Panc1 (cell line): ENCODE measurements around the gene IZUMO4. TPM values are rescaled to one million over a fixed set of nuclear protein-coding genes. Genes with fewer than 3 reads are reported as not detected.

Source experiments
- ATAC-seq: fragments of 200-7000 bp; cut with Tn5 transposase; 2 replicates; pipeline ENCODE4 v1.9.1; 2020; ENCODE audit warnings: mild to moderate bottlenecking, moderate library complexity
- BruUV-seq: library from RNA; stranded (reverse); fragments of 400-500 nt; replicated peaks from 2 replicates; lab custom pipeline; 2021; lab: Mats Ljungman, UMichigan
- CTCF ChIA-PET: fragments of 300-600 bp; sonication (Branson Sonifier 250); formaldehyde crosslinking; loops from one replicate; lab custom pipeline; 2022; ENCODE audit warnings: antibody characterized with exemption; lab: Charles Lee
- POLR2A ChIA-PET: fragments of 300-600 bp; sonication (Branson Sonifier 250); formaldehyde crosslinking; loops from one replicate; lab custom pipeline; 2022; ENCODE audit warnings: antibody characterized with exemption; lab: Charles Lee
- DNase-seq: peaks from one replicate; pipeline ENCODE4 v3.0.0-alpha.2; 2010; ENCODE audit warnings: low read depth, low spot score
- H3K27ac ChIP-seq: 2 replicates; pipeline ENCODE4 v1.5.1; 2011; ENCODE audit warnings: mild to moderate bottlenecking, low read length, inconsistent platforms
- H3K27me3 ChIP-seq: fragments of 200-500 bp; sonication (Bioruptor generic); 2 replicates; pipeline ENCODE4 v1.6.0; 2014; ENCODE audit warnings: low read length, inconsistent platforms; ENCODE audit not compliant: control insufficient read depth, insufficient read depth
- H3K36me3 ChIP-seq: fragments of 200-500 bp; sonication (Bioruptor generic); 2 replicates; pipeline ENCODE4 v1.5.1; 2014; ENCODE audit warnings: inconsistent platforms, mild to moderate bottlenecking, low read length, moderate library complexity; ENCODE audit not compliant: control insufficient read depth, insufficient read depth
- H3K4me1 ChIP-seq: 2 replicates; pipeline ENCODE4 v1.5.1; 2011; ENCODE audit warnings: inconsistent platforms, mild to moderate bottlenecking, low read length, moderate library complexity; ENCODE audit not compliant: control insufficient read depth, insufficient read depth
- H3K4me3 ChIP-seq, 2 experiments: 2 replicates each; pipeline ENCODE4 v1.5.1; 2011 to 2012; ENCODE audit warnings: low read depth in 2 of 2, low read length in 2 of 2, mild to moderate bottlenecking in 2 of 2, inconsistent platforms in 1 of 2, moderate library complexity in 1 of 2
- H3K9me3 ChIP-seq: fragments of 200-500 bp; sonication (Bioruptor generic); 2 replicates; pipeline ENCODE4 v1.5.1; 2014; ENCODE audit warnings: low read depth, mild to moderate bottlenecking, inconsistent platforms, low read length, moderate library complexity; ENCODE audit not compliant: control insufficient read depth, insufficient read depth
- CTCF ChIP-seq: fragments of 450-650 bp; IDR thresholded peaks from 2 replicates; pipeline ENCODE4 v1.5.1; 2017; ENCODE audit warnings: mild to moderate bottlenecking
- POLR2AphosphoS5 ChIP-seq: IDR thresholded peaks from 2 replicates; pipeline ENCODE4 v1.6.1; 2012; ENCODE audit warnings: mild to moderate bottlenecking, low read depth, low read length, moderate library complexity
- SIN3A ChIP-seq: IDR thresholded peaks from 2 replicates; pipeline ENCODE4 v1.6.1; 2012; ENCODE audit warnings: low read depth, mild to moderate bottlenecking, low read length, moderate library complexity, borderline replicate concordance; ENCODE audit not compliant: insufficient read depth
- TCF7L2 ChIP-seq: IDR thresholded peaks from 2 replicates; pipeline ENCODE4 v1.6.1; 2011; ENCODE audit warnings: mild to moderate bottlenecking, low read depth, low read length, inconsistent platforms
- in situ Hi-C: cut with HindIII; loops from 2 replicates; pipeline ENCODE4 v1.10.0; 2016; ENCODE audit warnings: low sequenced_read_pairs, low pct_unique_long_range_greater_than_20kb
- intact Hi-C: fragments of 100-400 bp; cut with micrococcal nuclease; formaldehyde crosslinking; loops from one replicate; pipeline ENCODE4 v1.10.0; 2022; ENCODE audit not compliant: unreplicated experiment
- total RNA-seq: library from RNA; stranded (reverse); gene quantifications from one replicate; pipeline ENCODE4 v1.2.1, GENCODE V29; 2021; ENCODE audit not compliant: unreplicated experiment
- TF ChIP-seq, protein P1 (sequence below), 2 experiments: IDR thresholded peaks; 2 replicates each; pipeline ENCODE4 v1.6.1; 2011 to 2012; ENCODE audit warnings: low read depth in 2 of 2, control low read depth in 1 of 2, low read length in 1 of 2, mild to moderate bottlenecking in 1 of 2, moderate library complexity in 1 of 2; ENCODE audit not compliant: insufficient read depth in 1 of 2

IZUMO4 gene
- total RNA-seq, 1 experiment from 2014 or later, result 5.4 TPM

DNA sequence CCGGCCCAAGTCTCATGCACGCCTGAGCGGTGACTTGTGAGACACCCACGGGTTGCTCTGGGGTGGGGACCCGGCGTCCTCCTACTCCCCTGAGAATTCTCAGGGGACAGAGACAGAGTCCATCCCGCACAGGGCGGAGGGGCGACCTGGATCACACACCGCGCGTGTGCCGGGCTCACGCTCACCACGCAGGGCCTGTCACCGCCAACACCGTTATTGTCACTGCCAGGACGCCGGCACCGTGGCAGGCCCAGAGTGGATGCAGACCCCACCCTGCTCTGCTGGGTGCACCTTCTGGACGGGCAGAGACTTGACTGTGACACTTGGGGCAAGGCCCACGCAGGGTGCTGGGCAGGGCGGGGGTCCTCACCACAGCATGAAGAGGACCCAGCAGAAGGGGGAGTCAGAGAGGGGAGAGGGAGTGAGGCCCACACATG, 16.8 kb upstream of the IZUMO4 start:
- H3K27ac ChIP-seq, result no peak overlapping the region
- BruUV-seq, result no TSS peak
- H3K36me3 ChIP-seq, result no peaks in the 10 kb centered on the region
- H3K27me3 ChIP-seq, result no peaks in the 10 kb centered on the region
- no peaks in the 10 kb centered on the region for H3K4me1 ChIP-seq
- intact Hi-C loops, result no loop called here
- no peak overlapping the region for H3K4me3 ChIP-seq
- ATAC-seq (no peak), DNase-seq (no peak)
- no peaks in the 10 kb centered on the region for H3K9me3 ChIP-seq
- TF ChIP-seq SIN3A, result no peak
- TF ChIP-seq, protein P1, sequence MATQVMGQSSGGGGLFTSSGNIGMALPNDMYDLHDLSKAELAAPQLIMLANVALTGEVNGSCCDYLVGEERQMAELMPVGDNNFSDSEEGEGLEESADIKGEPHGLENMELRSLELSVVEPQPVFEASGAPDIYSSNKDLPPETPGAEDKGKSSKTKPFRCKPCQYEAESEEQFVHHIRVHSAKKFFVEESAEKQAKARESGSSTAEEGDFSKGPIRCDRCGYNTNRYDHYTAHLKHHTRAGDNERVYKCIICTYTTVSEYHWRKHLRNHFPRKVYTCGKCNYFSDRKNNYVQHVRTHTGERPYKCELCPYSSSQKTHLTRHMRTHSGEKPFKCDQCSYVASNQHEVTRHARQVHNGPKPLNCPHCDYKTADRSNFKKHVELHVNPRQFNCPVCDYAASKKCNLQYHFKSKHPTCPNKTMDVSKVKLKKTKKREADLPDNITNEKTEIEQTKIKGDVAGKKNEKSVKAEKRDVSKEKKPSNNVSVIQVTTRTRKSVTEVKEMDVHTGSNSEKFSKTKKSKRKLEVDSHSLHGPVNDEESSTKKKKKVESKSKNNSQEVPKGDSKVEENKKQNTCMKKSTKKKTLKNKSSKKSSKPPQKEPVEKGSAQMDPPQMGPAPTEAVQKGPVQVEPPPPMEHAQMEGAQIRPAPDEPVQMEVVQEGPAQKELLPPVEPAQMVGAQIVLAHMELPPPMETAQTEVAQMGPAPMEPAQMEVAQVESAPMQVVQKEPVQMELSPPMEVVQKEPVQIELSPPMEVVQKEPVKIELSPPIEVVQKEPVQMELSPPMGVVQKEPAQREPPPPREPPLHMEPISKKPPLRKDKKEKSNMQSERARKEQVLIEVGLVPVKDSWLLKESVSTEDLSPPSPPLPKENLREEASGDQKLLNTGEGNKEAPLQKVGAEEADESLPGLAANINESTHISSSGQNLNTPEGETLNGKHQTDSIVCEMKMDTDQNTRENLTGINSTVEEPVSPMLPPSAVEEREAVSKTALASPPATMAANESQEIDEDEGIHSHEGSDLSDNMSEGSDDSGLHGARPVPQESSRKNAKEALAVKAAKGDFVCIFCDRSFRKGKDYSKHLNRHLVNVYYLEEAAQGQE (IDR thresholded peaks at IDR 0.05; ENCODE audit: insufficient read depth in 1 of 2, low read depth in 2 of 2, low read length in 1 of 2), result no peak
- no peak for TF ChIP-seq POLR2AphosphoS5
- TF ChIP-seq TCF7L2, result no peak
- TF ChIP-seq CTCF, result no peak
- POLR2A ChIA-PET, result no interaction called here
- CTCF ChIA-PET, result no interaction called here
- in situ Hi-C loops, result no loop called here

DNA sequence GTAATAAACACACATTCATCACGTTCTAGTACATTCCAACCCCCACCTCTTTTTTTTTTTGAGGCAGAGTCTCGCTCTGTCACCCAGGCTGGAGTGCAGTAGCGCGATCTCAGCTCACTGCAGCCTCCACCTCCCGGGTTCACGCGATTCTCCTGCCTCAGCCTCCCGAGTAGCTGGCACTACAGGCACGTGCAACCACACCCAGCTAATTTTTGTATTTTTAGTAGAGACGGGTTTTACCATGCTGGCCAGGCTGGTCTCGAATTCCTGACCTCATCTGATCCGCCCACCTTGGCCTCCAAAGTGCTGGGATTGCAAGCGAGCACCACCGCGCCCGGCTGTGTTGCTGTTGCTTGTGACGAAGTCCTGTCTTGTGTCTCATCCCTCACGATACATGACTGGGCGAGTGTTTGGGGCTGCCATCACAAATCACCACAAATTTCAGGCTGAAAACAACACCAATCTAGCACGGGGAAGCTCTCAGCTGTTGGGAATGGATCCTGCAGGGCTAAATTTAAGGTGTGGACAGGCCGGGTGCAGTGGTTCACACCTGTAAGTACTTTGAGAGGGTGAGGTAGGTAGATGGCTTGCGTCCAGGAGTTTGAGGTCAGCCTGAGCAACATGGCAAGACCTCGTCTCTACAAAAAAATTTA, 16.3 kb upstream of the IZUMO4 start:
- no peak for ATAC-seq
- in situ Hi-C loops, result no loop called here

More for the DNA sequence above, 16.3 kb upstream of the IZUMO4 start:
- POLR2A ChIA-PET, result no interaction called here
- DNase-seq, result no peak
- intact Hi-C loops, result no loop called here
- no peaks in the 10 kb centered on the region for H3K4me1 ChIP-seq
- no peaks in the 10 kb centered on the region for H3K36me3 ChIP-seq
- BruUV-seq, result no TSS peak
- H3K4me3 ChIP-seq, result no peak overlapping the region
- CTCF ChIA-PET, result no interaction called here
- H3K27me3 ChIP-seq, result no peaks in the 10 kb centered on the region
- TF ChIP-seq TCF7L2, result no peak
- TF ChIP-seq POLR2AphosphoS5, result no peak
- no peak for TF ChIP-seq SIN3A
- TF ChIP-seq, protein P1 (IDR thresholded peaks at IDR 0.05; ENCODE audit: insufficient read depth in 1 of 2, low read depth in 2 of 2, low read length in 1 of 2), result no peak
- no peak for TF ChIP-seq CTCF
- H3K27ac ChIP-seq, result no peak overlapping the region
- no peaks in the 10 kb centered on the region for H3K9me3 ChIP-seq
